ENCODE data around the gene FIGNL2. TPM values are rescaled to one million over a fixed set of nuclear protein-coding genes. Genes with fewer than 3 reads are reported as not detected.

Gene FIGNL2
- total and polyA plus RNA-seq, 2 experiments from 2014 or later = 1.1 to 5.2 TPM

DNA sequence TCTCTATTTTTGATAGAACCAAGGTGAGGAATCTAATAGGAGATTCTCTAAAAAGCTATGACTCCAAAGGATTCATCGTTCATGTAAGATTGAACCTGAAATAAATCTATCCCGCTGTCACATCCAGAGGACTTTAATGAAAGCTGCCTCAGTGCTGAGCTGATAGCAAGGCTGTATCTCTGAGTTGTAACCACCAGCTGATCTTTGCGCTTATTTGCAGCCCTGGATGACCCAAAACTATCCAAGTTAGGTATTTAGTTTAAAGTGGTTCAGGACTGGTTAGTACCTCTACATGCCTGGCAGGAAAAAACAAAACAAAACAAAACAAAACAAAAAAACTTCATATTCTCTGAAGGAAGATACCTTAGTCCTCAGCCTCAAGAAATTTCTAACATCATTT, 30.6 kb upstream of the FIGNL2 start:
- no peak overlapping the region for H2AFZ ChIP-seq
- TF ChIP-seq EZH2phosphoT487 (IDR thresholded peaks at IDR 0.05; ENCODE audit: unreplicated experiment) (no peak), STAT1 (IDR thresholded peaks at IDR 0.05; ENCODE audit: unreplicated experiment) (no peak), ZNF331 (CRISPR knock-in tag; IDR thresholded peaks at IDR 0.05; ENCODE audit: low read depth) (no peak)
- TF ChIP-seq, protein P1, sequence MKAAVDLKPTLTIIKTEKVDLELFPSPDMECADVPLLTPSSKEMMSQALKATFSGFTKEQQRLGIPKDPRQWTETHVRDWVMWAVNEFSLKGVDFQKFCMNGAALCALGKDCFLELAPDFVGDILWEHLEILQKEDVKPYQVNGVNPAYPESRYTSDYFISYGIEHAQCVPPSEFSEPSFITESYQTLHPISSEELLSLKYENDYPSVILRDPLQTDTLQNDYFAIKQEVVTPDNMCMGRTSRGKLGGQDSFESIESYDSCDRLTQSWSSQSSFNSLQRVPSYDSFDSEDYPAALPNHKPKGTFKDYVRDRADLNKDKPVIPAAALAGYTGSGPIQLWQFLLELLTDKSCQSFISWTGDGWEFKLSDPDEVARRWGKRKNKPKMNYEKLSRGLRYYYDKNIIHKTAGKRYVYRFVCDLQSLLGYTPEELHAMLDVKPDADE (IDR thresholded peaks at IDR 0.05) = no peak
- TF ChIP-seq, protein P2, sequence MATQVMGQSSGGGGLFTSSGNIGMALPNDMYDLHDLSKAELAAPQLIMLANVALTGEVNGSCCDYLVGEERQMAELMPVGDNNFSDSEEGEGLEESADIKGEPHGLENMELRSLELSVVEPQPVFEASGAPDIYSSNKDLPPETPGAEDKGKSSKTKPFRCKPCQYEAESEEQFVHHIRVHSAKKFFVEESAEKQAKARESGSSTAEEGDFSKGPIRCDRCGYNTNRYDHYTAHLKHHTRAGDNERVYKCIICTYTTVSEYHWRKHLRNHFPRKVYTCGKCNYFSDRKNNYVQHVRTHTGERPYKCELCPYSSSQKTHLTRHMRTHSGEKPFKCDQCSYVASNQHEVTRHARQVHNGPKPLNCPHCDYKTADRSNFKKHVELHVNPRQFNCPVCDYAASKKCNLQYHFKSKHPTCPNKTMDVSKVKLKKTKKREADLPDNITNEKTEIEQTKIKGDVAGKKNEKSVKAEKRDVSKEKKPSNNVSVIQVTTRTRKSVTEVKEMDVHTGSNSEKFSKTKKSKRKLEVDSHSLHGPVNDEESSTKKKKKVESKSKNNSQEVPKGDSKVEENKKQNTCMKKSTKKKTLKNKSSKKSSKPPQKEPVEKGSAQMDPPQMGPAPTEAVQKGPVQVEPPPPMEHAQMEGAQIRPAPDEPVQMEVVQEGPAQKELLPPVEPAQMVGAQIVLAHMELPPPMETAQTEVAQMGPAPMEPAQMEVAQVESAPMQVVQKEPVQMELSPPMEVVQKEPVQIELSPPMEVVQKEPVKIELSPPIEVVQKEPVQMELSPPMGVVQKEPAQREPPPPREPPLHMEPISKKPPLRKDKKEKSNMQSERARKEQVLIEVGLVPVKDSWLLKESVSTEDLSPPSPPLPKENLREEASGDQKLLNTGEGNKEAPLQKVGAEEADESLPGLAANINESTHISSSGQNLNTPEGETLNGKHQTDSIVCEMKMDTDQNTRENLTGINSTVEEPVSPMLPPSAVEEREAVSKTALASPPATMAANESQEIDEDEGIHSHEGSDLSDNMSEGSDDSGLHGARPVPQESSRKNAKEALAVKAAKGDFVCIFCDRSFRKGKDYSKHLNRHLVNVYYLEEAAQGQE (IDR thresholded peaks at IDR 0.05; ENCODE audit: unreplicated experiment) = no peak
- TF ChIP-seq, protein P3, sequence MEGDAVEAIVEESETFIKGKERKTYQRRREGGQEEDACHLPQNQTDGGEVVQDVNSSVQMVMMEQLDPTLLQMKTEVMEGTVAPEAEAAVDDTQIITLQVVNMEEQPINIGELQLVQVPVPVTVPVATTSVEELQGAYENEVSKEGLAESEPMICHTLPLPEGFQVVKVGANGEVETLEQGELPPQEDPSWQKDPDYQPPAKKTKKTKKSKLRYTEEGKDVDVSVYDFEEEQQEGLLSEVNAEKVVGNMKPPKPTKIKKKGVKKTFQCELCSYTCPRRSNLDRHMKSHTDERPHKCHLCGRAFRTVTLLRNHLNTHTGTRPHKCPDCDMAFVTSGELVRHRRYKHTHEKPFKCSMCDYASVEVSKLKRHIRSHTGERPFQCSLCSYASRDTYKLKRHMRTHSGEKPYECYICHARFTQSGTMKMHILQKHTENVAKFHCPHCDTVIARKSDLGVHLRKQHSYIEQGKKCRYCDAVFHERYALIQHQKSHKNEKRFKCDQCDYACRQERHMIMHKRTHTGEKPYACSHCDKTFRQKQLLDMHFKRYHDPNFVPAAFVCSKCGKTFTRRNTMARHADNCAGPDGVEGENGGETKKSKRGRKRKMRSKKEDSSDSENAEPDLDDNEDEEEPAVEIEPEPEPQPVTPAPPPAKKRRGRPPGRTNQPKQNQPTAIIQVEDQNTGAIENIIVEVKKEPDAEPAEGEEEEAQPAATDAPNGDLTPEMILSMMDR (conservative IDR thresholded peaks at IDR 0.05; ENCODE audit: low read depth in 2 of 2) = no peak
- peaks cover 1% of the 10 kb centered on the region for H3K27me3 Mint-ChIP-seq (ENCODE audit: insufficient read depth, low read depth, poor library complexity)
- DNase-seq (ENCODE audit: low spot score) (no peak), ATAC-seq (no peak)
- H3K4me1 Mint-ChIP-seq = peaks cover 1% of the 10 kb centered on the region; the same call in 1 of the 3 replicates
- H3K36me3 ChIP-seq (ENCODE audit: insufficient read depth) = no peaks in the 10 kb centered on the region
- H3K4me1 ChIP-seq (ENCODE audit: insufficient read depth) = 0 out of 2 replicates have a peak, but pooled peaks cover 3% of the 10 kb centered on the region
- H3K27me3 ChIP-seq (ENCODE audit: insufficient read depth) = no peaks in the 10 kb centered on the region
- H3K36me3 Mint-ChIP-seq (ENCODE audit: low read depth) = no peaks in the 10 kb centered on the region
- no peak overlapping the region for H3K4me2 ChIP-seq
- H3K79me2 ChIP-seq (replicated peaks; ENCODE audit: insufficient read depth) = no peaks in the 10 kb centered on the region
- no peak overlapping the region for H3K27ac Mint-ChIP-seq
- no peaks in the 10 kb centered on the region for H3K9me2 ChIP-seq (ENCODE audit: insufficient read depth)
- H3K4me3 Mint-ChIP-seq = no peak overlapping the region
- no peaks in the 10 kb centered on the region; the same call in 2 of the 3 replicates for H3K9me3 Mint-ChIP-seq
- H4K20me1 ChIP-seq (replicated peaks; ENCODE audit: insufficient read depth) = no peaks in the 10 kb centered on the region
- 0 out of 2 replicates have a peak, but pooled peaks cover 4% of the 10 kb centered on the region for H3F3A ChIP-seq (replicated peaks; ENCODE audit: low read depth)
- H3K27ac ChIP-seq (ENCODE audit: low read depth) = no peak overlapping the region
- no peak overlapping the region for H3K4me3 ChIP-seq

DNA sequence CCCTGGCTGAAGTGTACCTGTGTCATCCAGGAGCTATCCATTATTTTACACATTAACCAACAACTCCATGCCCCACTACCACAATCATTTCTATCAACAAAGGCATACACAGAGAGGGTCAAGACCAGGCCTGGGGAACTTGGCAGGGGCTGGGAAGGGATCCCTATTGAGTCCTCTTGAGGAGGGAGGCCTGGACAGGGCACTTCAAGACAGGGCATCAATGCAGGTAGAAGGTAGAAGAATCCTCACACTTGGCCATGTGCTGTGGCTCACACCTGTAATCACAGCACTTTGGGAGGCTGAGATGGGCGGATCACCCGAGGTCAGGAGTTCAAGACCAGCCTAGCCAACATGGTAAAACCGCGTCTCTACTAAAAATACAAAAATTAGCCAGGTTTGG, 26.0 kb upstream of the FIGNL2 start:
- peaks cover 20% of the 10 kb centered on the region for H3K4me1 ChIP-seq (ENCODE audit: insufficient read depth)
- no peaks in the 10 kb centered on the region for H3K9me2 ChIP-seq (ENCODE audit: insufficient read depth)
- H3K4me3 Mint-ChIP-seq = no peak overlapping the region
- no peaks in the 10 kb centered on the region for H3K9me3 Mint-ChIP-seq
- no peak for ATAC-seq
- H3K27ac Mint-ChIP-seq = no peak overlapping the region
- H3K27ac ChIP-seq (ENCODE audit: low read depth) = no peak overlapping the region
- H3K27me3 ChIP-seq (ENCODE audit: insufficient read depth) = peaks cover 16% of the 10 kb centered on the region
- no peak overlapping the region for H2AFZ ChIP-seq
- no peaks in the 10 kb centered on the region for H3K79me2 ChIP-seq (replicated peaks; ENCODE audit: insufficient read depth)
- H3K4me1 Mint-ChIP-seq = peaks cover 27% of the 10 kb centered on the region
- no peaks in the 10 kb centered on the region for H3K36me3 Mint-ChIP-seq (ENCODE audit: low read depth)
- H3K4me2 ChIP-seq = no peak overlapping the region
- no peak for DNase-seq (ENCODE audit: low spot score)
- H3K4me3 ChIP-seq = no peak overlapping the region
- no peaks in the 10 kb centered on the region for H3K36me3 ChIP-seq (ENCODE audit: insufficient read depth)
- peaks cover 6% of the 10 kb centered on the region for H3K27me3 Mint-ChIP-seq (ENCODE audit: insufficient read depth, low read depth, poor library complexity)
- H3F3A ChIP-seq (replicated peaks; ENCODE audit: low read depth) = peaks cover 16% of the 10 kb centered on the region; the same call in 1 of the 2 replicates
- H4K20me1 ChIP-seq (replicated peaks; ENCODE audit: insufficient read depth) = no peaks in the 10 kb centered on the region
- TF ChIP-seq, protein P3 (conservative IDR thresholded peaks at IDR 0.05; ENCODE audit: low read depth in 2 of 2) = no peak
- TF ChIP-seq POLR2AphosphoS5 (IDR thresholded peaks at IDR 0.05; ENCODE audit: low read depth) (no peak), JUNB (IDR thresholded peaks at IDR 0.05; ENCODE audit: unreplicated experiment) (no peak), EZH2phosphoT487 (IDR thresholded peaks at IDR 0.05; ENCODE audit: unreplicated experiment) (no peak), ZNF114 (CRISPR knock-in tag; IDR thresholded peaks at IDR 0.05) (no peak), STAT1 (IDR thresholded peaks at IDR 0.05; ENCODE audit: unreplicated experiment) (no peak), ZNF331 (CRISPR knock-in tag; IDR thresholded peaks at IDR 0.05; ENCODE audit: low read depth) (no peak), NANOG (IDR thresholded peaks at IDR 0.05; ENCODE audit: borderline replicate concordance) (no peak), CREB1 (CRISPR knock-in tag; IDR thresholded peaks at IDR 0.05; ENCODE audit: low read depth) (no peak)
- TF ChIP-seq, protein P1 (IDR thresholded peaks at IDR 0.05) = no peak
